ENCODE results near the gene FRS3.

DNA sequence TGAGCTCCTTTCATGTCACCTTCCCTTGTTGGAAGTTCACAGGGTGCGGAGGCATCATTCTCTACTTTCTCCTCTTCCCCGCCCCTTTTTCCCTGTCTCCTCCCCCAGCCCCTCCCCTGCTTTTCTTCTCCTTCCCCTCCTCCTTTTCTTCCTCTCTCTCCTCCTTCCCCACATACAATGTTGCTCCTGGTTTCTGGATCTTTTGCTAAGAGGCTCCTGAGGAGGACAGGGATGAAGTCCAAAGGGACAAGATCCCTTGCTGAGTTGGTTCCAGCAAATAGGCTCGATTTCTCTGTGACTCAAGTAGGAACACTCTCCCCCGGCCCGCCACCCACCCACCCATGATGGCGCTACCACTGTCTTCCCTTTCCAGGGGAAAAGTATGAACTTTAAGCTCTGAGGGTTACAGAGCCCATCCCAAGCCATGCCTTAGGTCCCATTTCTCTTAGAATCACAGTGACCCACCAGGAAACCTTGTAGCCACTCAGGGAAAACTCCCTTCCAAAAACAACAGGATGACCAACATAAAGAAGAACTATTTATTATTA lies 43.4 kb downstream of the FRS3 start:
- TF ChIP-seq, protein P1, sequence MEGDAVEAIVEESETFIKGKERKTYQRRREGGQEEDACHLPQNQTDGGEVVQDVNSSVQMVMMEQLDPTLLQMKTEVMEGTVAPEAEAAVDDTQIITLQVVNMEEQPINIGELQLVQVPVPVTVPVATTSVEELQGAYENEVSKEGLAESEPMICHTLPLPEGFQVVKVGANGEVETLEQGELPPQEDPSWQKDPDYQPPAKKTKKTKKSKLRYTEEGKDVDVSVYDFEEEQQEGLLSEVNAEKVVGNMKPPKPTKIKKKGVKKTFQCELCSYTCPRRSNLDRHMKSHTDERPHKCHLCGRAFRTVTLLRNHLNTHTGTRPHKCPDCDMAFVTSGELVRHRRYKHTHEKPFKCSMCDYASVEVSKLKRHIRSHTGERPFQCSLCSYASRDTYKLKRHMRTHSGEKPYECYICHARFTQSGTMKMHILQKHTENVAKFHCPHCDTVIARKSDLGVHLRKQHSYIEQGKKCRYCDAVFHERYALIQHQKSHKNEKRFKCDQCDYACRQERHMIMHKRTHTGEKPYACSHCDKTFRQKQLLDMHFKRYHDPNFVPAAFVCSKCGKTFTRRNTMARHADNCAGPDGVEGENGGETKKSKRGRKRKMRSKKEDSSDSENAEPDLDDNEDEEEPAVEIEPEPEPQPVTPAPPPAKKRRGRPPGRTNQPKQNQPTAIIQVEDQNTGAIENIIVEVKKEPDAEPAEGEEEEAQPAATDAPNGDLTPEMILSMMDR (IDR thresholded peaks at IDR 0.05): no peak
- TF ChIP-seq POLR2A (IDR thresholded peaks at IDR 0.05): no peak
